ENCODE results near the gene SLC9A3. TPM values are rescaled to one million over a fixed set of nuclear protein-coding genes. Genes with fewer than 3 reads are reported as not detected.

SLC9A3 gene
- total and polyA plus RNA-seq, 4 donors: 0.94 to 3.8 (median 1.5) TPM

DNA sequence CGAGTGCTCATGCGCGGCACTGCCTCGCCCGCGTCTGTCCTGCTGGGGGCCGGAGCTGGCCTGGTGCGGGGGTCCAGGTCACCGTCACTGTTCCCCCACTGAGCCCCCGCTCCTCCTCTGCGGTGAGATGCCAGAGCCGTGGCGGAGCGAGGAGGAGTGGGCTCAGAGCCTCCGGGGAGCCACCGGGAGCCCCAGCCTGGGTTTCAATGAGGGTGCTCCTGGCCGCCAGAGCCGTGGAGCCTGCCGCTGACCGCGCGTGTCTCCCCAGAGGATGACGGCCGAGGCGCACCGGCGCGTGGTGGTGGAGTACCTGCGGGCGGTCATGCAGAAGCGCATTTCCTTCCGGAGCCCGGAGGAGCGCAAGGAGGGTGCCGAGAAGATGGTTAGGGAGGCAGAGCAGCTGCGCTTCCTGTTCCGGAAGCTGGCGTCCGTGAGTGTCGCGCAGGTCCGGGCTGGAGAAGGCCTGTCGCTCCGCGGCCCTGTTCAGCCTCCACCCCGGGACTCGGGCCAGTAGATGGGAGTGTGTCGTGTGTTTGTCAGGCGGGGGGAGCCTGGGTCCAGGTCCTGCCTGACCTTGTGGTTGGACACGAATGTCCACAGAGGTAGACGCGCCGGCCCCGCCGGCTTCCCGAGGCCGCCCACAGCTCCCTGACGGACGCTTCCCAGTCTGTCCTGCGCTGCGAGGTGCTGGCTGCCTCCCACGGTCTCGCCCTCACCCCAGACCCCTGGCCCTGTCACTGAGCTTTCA is 59.2 kb downstream of the SLC9A3 start:
- H3K4me3 ChIP-seq: no peak overlapping the region
- ATAC-seq (ENCODE audit: insufficient read depth, low FRiP score) (no peak), DNase-seq (no peak)
- no peak overlapping the region for H3K9ac ChIP-seq (ENCODE audit: insufficient read depth in 1 of 2, low read length in 2 of 2)
- TF ChIP-seq, protein P1, sequence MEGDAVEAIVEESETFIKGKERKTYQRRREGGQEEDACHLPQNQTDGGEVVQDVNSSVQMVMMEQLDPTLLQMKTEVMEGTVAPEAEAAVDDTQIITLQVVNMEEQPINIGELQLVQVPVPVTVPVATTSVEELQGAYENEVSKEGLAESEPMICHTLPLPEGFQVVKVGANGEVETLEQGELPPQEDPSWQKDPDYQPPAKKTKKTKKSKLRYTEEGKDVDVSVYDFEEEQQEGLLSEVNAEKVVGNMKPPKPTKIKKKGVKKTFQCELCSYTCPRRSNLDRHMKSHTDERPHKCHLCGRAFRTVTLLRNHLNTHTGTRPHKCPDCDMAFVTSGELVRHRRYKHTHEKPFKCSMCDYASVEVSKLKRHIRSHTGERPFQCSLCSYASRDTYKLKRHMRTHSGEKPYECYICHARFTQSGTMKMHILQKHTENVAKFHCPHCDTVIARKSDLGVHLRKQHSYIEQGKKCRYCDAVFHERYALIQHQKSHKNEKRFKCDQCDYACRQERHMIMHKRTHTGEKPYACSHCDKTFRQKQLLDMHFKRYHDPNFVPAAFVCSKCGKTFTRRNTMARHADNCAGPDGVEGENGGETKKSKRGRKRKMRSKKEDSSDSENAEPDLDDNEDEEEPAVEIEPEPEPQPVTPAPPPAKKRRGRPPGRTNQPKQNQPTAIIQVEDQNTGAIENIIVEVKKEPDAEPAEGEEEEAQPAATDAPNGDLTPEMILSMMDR (IDR thresholded peaks at IDR 0.05; ENCODE audit: control extremely low read depth, extremely low read depth): no peak
- H3K9me3 ChIP-seq (ENCODE audit: control insufficient read depth in 4 of 4, insufficient read depth in 3 of 4, low read length in 3 of 4): no peaks in the 10 kb centered on the region
- 95 to 96% methylated on average over 63 of the region's 63 CpGs for WGBS, 2 donors
- no peaks in the 10 kb centered on the region for H3K27me3 ChIP-seq (ENCODE audit: control insufficient read depth in 3 of 3, insufficient read depth in 3 of 3, low read length in 2 of 3)
- H3K27ac ChIP-seq (ENCODE audit: low read depth in 1 of 2, low read length in 1 of 2): no peak overlapping the region
- peaks cover 0 to 3% (median 0%) of the 10 kb centered on the region in 5 donors for H3K4me1 ChIP-seq (ENCODE audit: control insufficient read depth in 5 of 5, insufficient read depth in 5 of 5, low read length in 5 of 5)
- H3K36me3 ChIP-seq (ENCODE audit: control insufficient read depth in 4 of 4, insufficient read depth in 4 of 4, low read length in 4 of 4): peaks cover 5 to 54% (median 30%) of the 10 kb centered on the region in 4 donors

DNA sequence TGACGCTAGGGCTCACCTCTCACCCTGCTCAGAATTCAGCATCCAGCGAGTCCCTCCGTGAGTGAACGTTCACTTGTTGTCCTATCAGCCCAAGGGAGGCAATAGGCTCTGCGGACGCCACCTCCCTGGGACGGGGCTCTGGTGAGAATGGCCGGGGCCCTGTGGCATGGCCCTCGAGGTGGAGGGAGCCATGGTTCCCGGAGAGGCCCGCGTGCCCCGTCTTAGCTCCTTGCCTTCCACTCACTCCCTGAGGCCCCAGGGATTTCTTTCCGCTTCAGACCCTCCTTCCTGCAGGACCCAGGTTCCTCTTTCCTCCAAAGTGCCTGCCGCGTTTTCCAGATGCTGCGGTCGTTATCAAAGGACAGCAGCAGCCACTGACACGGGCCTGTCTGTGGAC is 59.8 kb downstream of the SLC9A3 start:
- H3K27ac ChIP-seq (ENCODE audit: low read depth in 1 of 2, low read length in 1 of 2): no peak overlapping the region
- no peak for DNase-seq
- TF ChIP-seq, protein P1 (IDR thresholded peaks at IDR 0.05; ENCODE audit: control extremely low read depth, extremely low read depth): no peak

DNA sequence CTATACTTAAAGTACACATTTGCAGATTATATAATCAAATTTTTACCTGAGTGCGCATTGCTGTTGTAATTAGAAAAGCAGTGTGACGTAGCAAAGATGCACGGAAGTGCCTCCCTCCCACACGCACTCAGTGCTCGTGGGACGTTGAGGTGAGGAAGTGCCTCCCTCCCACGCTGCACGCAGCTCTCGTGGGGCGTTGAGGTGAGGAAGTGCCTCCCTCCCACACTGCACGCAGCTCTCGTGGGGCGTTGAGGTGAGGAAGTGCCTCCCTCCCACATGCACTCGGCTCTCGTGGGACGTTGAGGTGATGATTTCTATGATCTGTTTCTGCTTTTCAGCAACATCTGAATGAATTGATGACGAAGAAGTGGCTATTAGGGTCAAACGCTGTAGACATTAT is 60.3 kb downstream of the SLC9A3 start:
- Histone ChIP-seq H3K27ac (ENCODE audit: low read depth in 1 of 2, low read length in 1 of 2) (no peak overlapping the region), H3K9me3 (ENCODE audit: control insufficient read depth in 4 of 4, insufficient read depth in 3 of 4, low read length in 3 of 4) (no peaks in the 10 kb centered on the region), H3K36me3 (ENCODE audit: control insufficient read depth in 4 of 4, insufficient read depth in 4 of 4, low read length in 4 of 4) (peaks cover 5 to 53% (median 36%) of the 10 kb centered on the region in 4 donors), H3K4me3 (no peak overlapping the region), H3K27me3 (ENCODE audit: control insufficient read depth in 3 of 3, insufficient read depth in 3 of 3, low read length in 2 of 3) (no peaks in the 10 kb centered on the region), H3K4me1 (ENCODE audit: control insufficient read depth in 5 of 5, insufficient read depth in 5 of 5, low read length in 5 of 5) (peaks cover 0 to 2% (median 0%) of the 10 kb centered on the region in 5 donors), H3K9ac (ENCODE audit: insufficient read depth in 1 of 2, low read length in 2 of 2) (no peak overlapping the region)
- ATAC-seq (ENCODE audit: insufficient read depth, low FRiP score) (no peak), DNase-seq (no peak)
- 52 to 70% methylated on average over 18 of the region's 18 CpGs for WGBS, 2 donors
- TF ChIP-seq, protein P1 (IDR thresholded peaks at IDR 0.05; ENCODE audit: control extremely low read depth, extremely low read depth): no peak

More for the DNA sequence above, 59.8 kb downstream of the SLC9A3 start:
- H3K9ac ChIP-seq (ENCODE audit: insufficient read depth in 1 of 2, low read length in 2 of 2): no peak overlapping the region
- peaks cover 5 to 55% (median 35%) of the 10 kb centered on the region in 4 donors for H3K36me3 ChIP-seq (ENCODE audit: control insufficient read depth in 4 of 4, insufficient read depth in 4 of 4, low read length in 4 of 4)
- peaks cover 0 to 2% (median 0%) of the 10 kb centered on the region in 5 donors for H3K4me1 ChIP-seq (ENCODE audit: control insufficient read depth in 5 of 5, insufficient read depth in 5 of 5, low read length in 5 of 5)
- ATAC-seq (ENCODE audit: insufficient read depth, low FRiP score): no peak
- WGBS, 2 donors: 94 to 95% methylated on average over 18 to 19 of the region's 19 CpGs
- H3K4me3 ChIP-seq: no peak overlapping the region
- H3K9me3 ChIP-seq (ENCODE audit: control insufficient read depth in 4 of 4, insufficient read depth in 3 of 4, low read length in 3 of 4): no peaks in the 10 kb centered on the region
- no peaks in the 10 kb centered on the region for H3K27me3 ChIP-seq (ENCODE audit: control insufficient read depth in 3 of 3, insufficient read depth in 3 of 3, low read length in 2 of 3)

All from lung (tissue), 12 donors.